ENCODE measurements around the gene ACOX2. TPM values are rescaled to one million over a fixed set of nuclear protein-coding genes. Genes with fewer than 3 reads are reported as not detected.

Gene ACOX2
- total RNA-seq, 2 experiments from 2014 or later, result not detected

- no peaks in the 10 kb centered on the region for H3K27me3 Mint-ChIP-seq
- H3K36me3 Mint-ChIP-seq, result no peaks in the 10 kb centered on the region
- H3K4me3 Mint-ChIP-seq, result no peak overlapping the region
- no peaks in the 10 kb centered on the region for H3K9me3 Mint-ChIP-seq
- no peak for ATAC-seq (ENCODE audit: low read depth)
- H3K27ac Mint-ChIP-seq, result no peak overlapping the region
- POLR2A ChIA-PET, result no interaction called here
- DNase-seq, result no peak
- no peaks in the 10 kb centered on the region for H3K4me1 Mint-ChIP-seq
These were observed 25.5 kb upstream of the ACOX2 start for GRCh38 chr3:58562498-58562897.

- POLR2A ChIA-PET, result no interaction called here
- H3K27me3 Mint-ChIP-seq, result peaks cover 2% of the 10 kb centered on the region
- H3K27ac Mint-ChIP-seq, result no peak overlapping the region
- H3K9me3 Mint-ChIP-seq, result no peaks in the 10 kb centered on the region
- no peaks in the 10 kb centered on the region for H3K36me3 Mint-ChIP-seq
- DNase-seq (no peak), ATAC-seq (ENCODE audit: low read depth) (no peak)
- H3K4me3 Mint-ChIP-seq, result no peak overlapping the region
- H3K4me1 Mint-ChIP-seq, result no peaks in the 10 kb centered on the region
These were observed 23.9 kb upstream of the ACOX2 start for GRCh38 chr3:58560771-58561311.

GRCh38 chr3:58559586-58559985, 22.6 kb upstream of the ACOX2 start:
- H3K27ac Mint-ChIP-seq, result no peak overlapping the region
- no peaks in the 10 kb centered on the region for H3K36me3 Mint-ChIP-seq
- no peak for ATAC-seq (ENCODE audit: low read depth)
- peaks cover 2% of the 10 kb centered on the region for H3K27me3 Mint-ChIP-seq
- POLR2A ChIA-PET, result no interaction called here
- H3K4me1 Mint-ChIP-seq, result no peaks in the 10 kb centered on the region
- no peaks in the 10 kb centered on the region for H3K9me3 Mint-ChIP-seq
- DNase-seq, result no peak
- H3K4me3 Mint-ChIP-seq, result no peak overlapping the region

GRCh38 chr3:58557491-58557890, 20.5 kb upstream of the ACOX2 start:
- H3K36me3 Mint-ChIP-seq, result no peaks in the 10 kb centered on the region
- ATAC-seq (ENCODE audit: low read depth) (no peak), DNase-seq (no peak)
- POLR2A ChIA-PET, result no interaction called here
- H3K9me3 Mint-ChIP-seq, result peaks cover 1% of the 10 kb centered on the region
- no peak overlapping the region for H3K4me3 Mint-ChIP-seq
- H3K27ac Mint-ChIP-seq, result no peak overlapping the region
- H3K4me1 Mint-ChIP-seq, result no peaks in the 10 kb centered on the region
- H3K27me3 Mint-ChIP-seq, result peaks cover 2% of the 10 kb centered on the region

- H3K4me3 Mint-ChIP-seq, result no peak overlapping the region
- POLR2A ChIA-PET, result no interaction called here
- H3K27ac Mint-ChIP-seq, result no peak overlapping the region
- peaks cover 1% of the 10 kb centered on the region for H3K9me3 Mint-ChIP-seq
- ATAC-seq (ENCODE audit: low read depth), result no peak
- H3K4me1 Mint-ChIP-seq, result no peaks in the 10 kb centered on the region
- H3K27me3 Mint-ChIP-seq, result peaks cover 2% of the 10 kb centered on the region
- DNase-seq, result no peak
- no peaks in the 10 kb centered on the region for H3K36me3 Mint-ChIP-seq
These were observed 19.8 kb upstream of the ACOX2 start for GRCh38 chr3:58556761-58557221.

- H3K27ac Mint-ChIP-seq, result no peak overlapping the region
- peaks cover 2% of the 10 kb centered on the region for H3K27me3 Mint-ChIP-seq
- H3K36me3 Mint-ChIP-seq, result no peaks in the 10 kb centered on the region
- no peak overlapping the region for H3K4me3 Mint-ChIP-seq
- POLR2A ChIA-PET, result no interaction called here
- peaks cover 5% of the 10 kb centered on the region for H3K9me3 Mint-ChIP-seq
- no peaks in the 10 kb centered on the region for H3K4me1 Mint-ChIP-seq
- DNase-seq (no peak), ATAC-seq (ENCODE audit: low read depth) (no peak)
These were observed 19.0 kb upstream of the ACOX2 start for GRCh38 chr3:58556001-58556400.

GRCh38 chr3:58555203-58555602, 18.2 kb upstream of the ACOX2 start:
- ATAC-seq (ENCODE audit: low read depth), result no peak
- no peak overlapping the region for H3K4me3 Mint-ChIP-seq
- no peak overlapping the region for H3K27ac Mint-ChIP-seq
- H3K9me3 Mint-ChIP-seq, result peaks cover 5% of the 10 kb centered on the region
- H3K27me3 Mint-ChIP-seq, result peaks cover 2% of the 10 kb centered on the region
- H3K4me1 Mint-ChIP-seq, result no peaks in the 10 kb centered on the region
- POLR2A ChIA-PET, result no interaction called here
- no peak for DNase-seq
- no peaks in the 10 kb centered on the region for H3K36me3 Mint-ChIP-seq

GRCh38 chr3:58553003-58553402, 16.0 kb upstream of the ACOX2 start:
- DNase-seq (no peak), ATAC-seq (ENCODE audit: low read depth) (no peak)
- no peaks in the 10 kb centered on the region for H3K4me1 Mint-ChIP-seq
- no peak overlapping the region for H3K27ac Mint-ChIP-seq
- peaks cover 2% of the 10 kb centered on the region for H3K27me3 Mint-ChIP-seq
- no peak overlapping the region for H3K4me3 Mint-ChIP-seq
- peaks cover 5% of the 10 kb centered on the region for H3K9me3 Mint-ChIP-seq
- H3K36me3 Mint-ChIP-seq, result no peaks in the 10 kb centered on the region
- POLR2A ChIA-PET, result no interaction called here

- H3K27me3 Mint-ChIP-seq, result peaks cover 7% of the 10 kb centered on the region
- DNase-seq, result no peak
- ATAC-seq (ENCODE audit: low read depth), result no peak
- H3K4me3 Mint-ChIP-seq, result no peak overlapping the region
- no peaks in the 10 kb centered on the region for H3K36me3 Mint-ChIP-seq
- POLR2A ChIA-PET, result no interaction called here
- H3K27ac Mint-ChIP-seq, result no peak overlapping the region
- H3K9me3 Mint-ChIP-seq, result peaks cover 5% of the 10 kb centered on the region
- no peaks in the 10 kb centered on the region for H3K4me1 Mint-ChIP-seq
These were observed 14.7 kb upstream of the ACOX2 start for GRCh38 chr3:58551636-58552180.

GRCh38 chr3:58544541-58544940, 7.6 kb upstream of the ACOX2 start:
- no peaks in the 10 kb centered on the region for H3K36me3 Mint-ChIP-seq
- no peak overlapping the region for H3K4me3 Mint-ChIP-seq
- H3K27ac Mint-ChIP-seq, result no peak overlapping the region
- POLR2A ChIA-PET, result no interaction called here
- no peak for DNase-seq
- H3K27me3 Mint-ChIP-seq, result peaks cover 28% of the 10 kb centered on the region
- no peak for ATAC-seq (ENCODE audit: low read depth)
- H3K4me1 Mint-ChIP-seq, result peaks cover 1% of the 10 kb centered on the region
- H3K9me3 Mint-ChIP-seq, result no peaks in the 10 kb centered on the region

GRCh38 chr3:58540176-58540858, 3.3 kb upstream of the ACOX2 start:
- no peak for ATAC-seq (ENCODE audit: low read depth)
- DNase-seq, result no peak
- POLR2A ChIA-PET, result no interaction called here
- no peak overlapping the region for H3K27ac Mint-ChIP-seq
- H3K4me3 Mint-ChIP-seq, result no peak overlapping the region
- no peaks in the 10 kb centered on the region for H3K9me3 Mint-ChIP-seq
- peaks cover 23% of the 10 kb centered on the region for H3K27me3 Mint-ChIP-seq
- peaks cover 12% of the 10 kb centered on the region for H3K4me1 Mint-ChIP-seq
- no peaks in the 10 kb centered on the region for H3K36me3 Mint-ChIP-seq

- ATAC-seq (ENCODE audit: low read depth) (no peak), DNase-seq (no peak)
- POLR2A ChIA-PET, result no interaction called here
- Mint-ChIP-seq H3K27me3 (peaks cover 17% of the 10 kb centered on the region), H3K4me1 (peaks cover 12% of the 10 kb centered on the region), H3K27ac (no peak overlapping the region), H3K36me3 (no peaks in the 10 kb centered on the region), H3K4me3 (no peak overlapping the region), H3K9me3 (no peaks in the 10 kb centered on the region)
These were observed 2.6 kb upstream of the ACOX2 start for GRCh38 chr3:58539626-58540025.

GRCh38 chr3:58537412-58538301, 667 bp upstream of the ACOX2 start:
- Mint-ChIP-seq H3K4me3 (no peak overlapping the region), H3K4me1 (peaks cover 15% of the 10 kb centered on the region), H3K27me3 (peaks cover 6% of the 10 kb centered on the region), H3K9me3 (no peaks in the 10 kb centered on the region), H3K36me3 (no peaks in the 10 kb centered on the region), H3K27ac (no peak overlapping the region)
- POLR2A ChIA-PET, result no interaction called here
- ATAC-seq (ENCODE audit: low read depth) (no peak), DNase-seq (no peak)
